ENCODE results near the gene TMEM167A.

The TMEM167A gene

DNA sequence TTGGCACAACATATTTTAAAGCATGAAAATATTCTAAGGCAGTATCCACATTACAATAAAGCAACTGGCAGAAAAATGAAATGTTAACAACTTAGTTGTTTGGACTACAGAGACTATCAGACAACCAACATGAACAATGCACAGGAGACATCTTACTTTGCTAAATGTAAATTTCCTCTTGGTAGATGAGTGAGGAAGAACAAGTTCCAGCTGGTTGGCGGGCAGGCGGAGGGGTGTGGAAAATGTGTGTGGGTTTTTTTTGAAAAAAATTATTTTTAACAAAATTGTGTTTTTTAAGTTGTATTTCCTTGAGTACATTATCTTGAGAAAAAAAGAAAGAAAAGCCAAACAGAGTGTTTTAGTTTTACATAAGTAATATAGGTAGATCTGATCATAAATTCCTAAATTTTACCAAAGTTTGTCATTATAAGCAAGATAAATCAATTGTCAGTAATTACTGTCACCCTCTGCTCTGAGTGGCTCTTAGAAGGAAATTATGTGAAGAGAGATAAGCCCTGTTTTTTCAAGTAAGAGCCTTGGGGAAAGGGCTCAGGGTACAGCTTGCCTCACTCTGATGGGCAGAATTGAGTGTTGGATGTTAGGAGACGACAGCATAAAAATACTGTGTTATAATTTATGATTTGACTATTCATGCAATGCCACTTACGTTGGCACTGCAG, 42.5 kb downstream of the TMEM167A start:
- no peak for DNase-seq

- DNase-seq: no peak
Observed at GRCh38 chr5:83034036-83034435, 43.2 kb downstream of the TMEM167A start.

- DNase-seq: no peak
Observed at GRCh38 chr5:83031381-83031780, 45.8 kb downstream of the TMEM167A start.

GRCh38 chr5:83029912-83030311, 47.3 kb downstream of the TMEM167A start:
- DNase-seq: no peak

DNA sequence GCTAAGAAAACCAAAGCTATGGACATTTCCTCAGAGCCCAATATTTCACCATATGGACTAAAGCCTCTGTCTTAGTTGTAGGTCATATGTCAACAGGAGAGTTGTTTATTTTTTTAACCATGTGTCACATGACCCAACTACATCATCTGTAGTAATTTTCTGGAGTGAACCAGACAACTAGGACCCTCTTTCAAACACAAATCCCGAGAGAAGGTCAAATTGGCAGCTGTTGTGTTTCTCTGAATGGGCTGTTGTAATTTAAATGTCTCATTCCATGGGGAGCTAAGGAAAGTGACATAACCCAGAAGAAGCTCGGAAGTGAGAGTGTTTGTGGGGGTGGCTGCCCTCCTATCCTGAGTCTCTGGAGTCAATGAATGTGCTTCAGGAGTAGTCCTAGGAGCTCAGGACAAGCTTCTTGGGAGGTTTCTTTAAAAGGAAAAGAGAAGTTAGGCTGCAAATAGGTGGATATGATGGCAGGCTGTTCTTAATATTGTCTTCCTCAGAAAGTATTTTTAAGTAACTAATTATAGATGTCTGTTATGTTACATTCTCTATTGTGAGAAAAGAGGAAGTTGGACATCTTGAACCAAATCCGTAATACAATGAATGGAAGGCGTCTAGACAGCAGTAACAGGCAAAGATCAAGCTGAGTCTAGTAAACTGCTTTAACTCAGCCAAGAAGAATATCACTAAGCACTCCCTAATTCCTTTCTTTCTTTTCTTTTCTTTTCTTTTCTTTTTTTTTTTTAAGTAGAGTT, 50.1 kb downstream of the TMEM167A start:
- DNase-seq: no peak

DNA sequence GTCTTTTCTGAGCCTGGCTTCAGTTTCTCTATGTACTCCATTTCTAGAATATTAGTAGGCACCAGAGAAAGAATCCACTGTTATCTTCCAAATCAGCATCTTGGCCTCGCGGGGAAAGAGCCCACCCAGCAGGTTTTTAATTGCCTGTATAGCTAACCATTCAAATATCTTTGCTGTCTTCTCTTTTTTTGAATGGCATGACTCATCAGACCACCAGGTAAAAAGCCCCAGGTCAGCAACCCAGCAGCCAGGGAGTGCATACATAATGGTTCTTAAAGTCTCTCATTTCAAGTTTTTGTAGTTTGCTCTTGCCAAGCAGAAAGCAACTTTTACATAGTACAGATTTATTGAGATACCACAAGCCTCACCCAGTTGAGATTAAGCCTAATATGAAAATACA, 50.7 kb downstream of the TMEM167A start:
- DNase-seq: no peak

DNA sequence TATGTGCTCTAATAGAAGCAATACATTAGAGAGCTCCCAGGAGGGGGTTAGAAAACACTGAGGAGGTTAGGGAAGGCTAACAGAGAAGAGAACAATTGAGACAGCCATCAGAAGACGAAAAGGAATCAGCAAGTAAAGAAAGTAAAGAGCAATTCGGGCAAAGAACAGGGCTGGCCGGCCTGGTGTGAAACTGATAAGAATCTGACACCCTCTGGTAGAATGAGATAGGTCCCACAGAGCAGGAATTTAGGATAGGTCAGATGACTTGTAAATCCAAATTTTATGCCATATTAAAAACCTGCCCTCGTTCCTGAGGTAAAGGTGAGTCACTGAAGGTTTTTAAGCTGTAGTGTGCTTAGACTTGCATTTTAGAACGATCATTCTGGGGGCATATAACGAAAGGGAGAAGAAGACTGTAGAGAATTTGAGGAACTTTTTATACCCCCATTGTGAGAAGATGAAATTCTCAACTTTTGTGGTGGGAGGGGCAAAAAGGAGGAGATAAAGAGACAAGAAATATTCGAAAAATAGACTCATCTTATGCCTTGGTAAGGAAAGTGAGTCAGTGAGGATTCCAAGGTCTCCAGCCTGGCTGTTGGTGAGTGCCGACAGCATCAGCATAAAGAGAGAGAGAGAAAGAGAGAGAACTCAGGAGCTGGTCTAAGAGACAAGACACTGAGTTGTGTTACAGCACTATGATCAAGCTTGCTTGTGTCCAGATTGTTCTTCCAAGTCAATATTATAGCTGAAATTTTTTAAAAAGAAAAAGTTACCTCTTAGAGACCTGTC, 51.3 kb downstream of the TMEM167A start:
- DNase-seq: no peak

DNA sequence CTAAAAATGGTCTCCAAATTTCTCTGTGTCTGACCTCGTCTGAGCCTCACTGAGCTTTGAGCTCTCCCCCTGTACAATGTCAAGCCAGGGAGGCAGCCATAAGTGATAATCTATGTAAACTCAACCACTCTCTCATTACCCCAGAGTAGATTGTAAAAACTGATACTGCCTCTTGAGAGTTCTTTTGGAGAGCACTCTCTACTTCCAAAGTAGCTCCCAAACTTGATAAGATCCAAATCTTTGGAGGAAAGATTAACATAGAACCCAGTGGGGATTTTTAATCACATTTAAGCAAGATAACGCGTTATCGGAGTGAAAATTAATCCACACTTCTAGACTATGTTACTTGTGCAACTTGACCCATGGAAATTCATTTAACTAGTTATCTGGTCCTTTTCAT, 54.9 kb downstream of the TMEM167A start:
- no peak for DNase-seq

- no peak for DNase-seq
Observed at GRCh38 chr5:83015676-83016075, 61.5 kb downstream of the TMEM167A start.

GRCh38 chr5:83011985-83012384, 65.2 kb downstream of the TMEM167A start:
- no peak for DNase-seq

DNA sequence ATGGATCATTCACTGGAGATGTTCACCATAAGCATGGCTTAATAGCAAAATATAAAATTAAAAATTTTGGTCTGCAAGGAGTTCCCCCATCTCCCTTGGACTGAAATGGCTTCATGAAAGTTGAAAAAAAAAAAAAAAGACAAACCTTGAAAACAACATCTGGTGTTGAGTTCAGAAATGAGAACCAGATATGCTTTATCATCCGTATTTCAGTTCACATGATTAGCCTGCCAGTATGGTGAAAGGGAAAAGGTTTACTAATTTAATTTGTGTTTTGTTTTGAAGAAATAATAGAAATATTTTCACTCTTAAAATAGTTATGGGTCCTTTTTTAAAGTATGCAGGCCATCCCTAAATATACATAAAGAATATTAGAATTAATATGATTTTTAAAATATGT, 67.8 kb downstream of the TMEM167A start:
- DNase-seq: no peak

DNA sequence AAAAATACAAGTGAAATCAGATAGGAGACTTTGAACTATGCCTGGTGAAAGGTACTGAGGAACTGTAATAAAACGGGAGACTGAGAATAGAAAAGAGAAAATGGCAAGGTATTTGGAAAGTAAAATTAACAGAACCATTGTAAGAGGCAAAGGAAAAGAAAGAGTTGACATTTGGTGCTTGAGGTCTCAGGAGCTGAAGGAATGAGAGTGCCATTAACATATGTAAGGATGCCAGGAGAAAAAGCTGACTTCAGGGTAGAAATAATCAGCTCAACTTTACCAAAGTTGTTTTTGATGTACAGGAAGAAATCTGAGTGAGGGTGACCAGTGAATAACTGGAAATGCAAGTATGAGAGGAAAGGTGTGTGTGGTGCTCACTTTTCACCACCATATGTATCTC, 69.4 kb downstream of the TMEM167A start:
- no peak for DNase-seq

GRCh38 chr5:83006683-83007283, 70.4 kb downstream of the TMEM167A start:
- DNase-seq: no peak

DNA sequence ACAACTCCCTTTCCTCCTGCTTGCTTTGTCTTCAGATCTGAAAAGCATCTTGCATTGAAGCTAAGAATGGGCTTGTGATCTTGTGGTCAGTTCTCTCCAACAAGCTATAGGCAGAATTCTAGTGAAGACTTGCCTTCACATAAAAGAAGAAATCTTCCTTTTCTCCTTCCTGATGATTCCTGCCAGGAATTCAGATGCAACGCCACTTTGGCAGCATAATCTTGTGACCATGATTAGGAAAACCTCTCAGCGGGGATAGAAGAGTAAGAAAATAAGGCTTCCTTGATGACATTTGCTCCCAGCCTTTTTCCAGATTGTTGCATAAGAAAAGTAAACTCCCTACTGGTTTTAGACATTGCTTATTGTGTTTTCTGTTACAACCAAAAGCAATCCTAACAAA, 73.4 kb downstream of the TMEM167A start:
- no peak for DNase-seq

All from CD4-positive, alpha-beta T cell treated with Interleukin-6 for 4 hours (primary cell).